ENCODE measurements around the gene SHISA9. TPM values are rescaled to one million over a fixed set of nuclear protein-coding genes. Genes with fewer than 3 reads are reported as not detected.

The SHISA9 gene
- total and polyA plus RNA-seq, 2 donors (not counting 1 experiment from before 2014, with no cell fraction given): 0.03 to 0.07 TPM

DNA sequence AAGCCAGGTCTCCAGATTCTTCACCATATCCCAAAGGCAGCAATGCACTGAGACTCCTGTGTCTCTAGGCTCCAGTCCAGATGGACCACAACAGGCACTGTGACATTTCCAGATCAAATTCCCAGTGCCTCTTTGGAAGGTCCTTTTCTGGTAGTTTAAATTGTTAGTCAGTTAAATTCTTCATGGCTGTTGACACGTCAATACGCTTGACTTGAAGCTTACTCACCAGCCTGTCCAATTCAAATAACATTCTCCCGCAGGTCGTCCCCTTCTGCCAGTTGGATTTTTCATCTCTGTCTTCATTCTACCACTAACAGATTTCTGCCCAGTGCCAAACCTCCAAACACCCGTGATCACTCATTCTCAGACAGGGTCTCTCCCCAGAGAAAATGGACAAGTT, 86.7 kb downstream of the SHISA9 start:
- intact Hi-C loops (cut with micrococcal nuclease): no loop called here
- ChIA-PET CTCF (no interaction called here), POLR2A (no interaction called here)
- Mint-ChIP-seq H3K4me3 (no peak overlapping the region), H3K9me3 (ENCODE audit: insufficient read depth) (no peaks in the 10 kb centered on the region), H3K4me1 (no peaks in the 10 kb centered on the region), H3K27me3 (peaks cover 3% of the 10 kb centered on the region), H3K27ac (no peak overlapping the region)
- H3K4me2 ChIP-seq (replicated peaks; ENCODE audit: low read depth, low read length, poor library complexity, severe bottlenecking): no peak overlapping the region
- no peak overlapping the region for H3K4me3 ChIP-seq (ENCODE audit: control extremely low read depth in 1 of 5, extremely low read depth in 1 of 5, insufficient read depth in 1 of 5, low read depth in 2 of 5, low read length in 4 of 5)
- DNase-seq (no peak), ATAC-seq (ENCODE audit: low read depth) (no peak)
- TF ChIP-seq, protein P1, sequence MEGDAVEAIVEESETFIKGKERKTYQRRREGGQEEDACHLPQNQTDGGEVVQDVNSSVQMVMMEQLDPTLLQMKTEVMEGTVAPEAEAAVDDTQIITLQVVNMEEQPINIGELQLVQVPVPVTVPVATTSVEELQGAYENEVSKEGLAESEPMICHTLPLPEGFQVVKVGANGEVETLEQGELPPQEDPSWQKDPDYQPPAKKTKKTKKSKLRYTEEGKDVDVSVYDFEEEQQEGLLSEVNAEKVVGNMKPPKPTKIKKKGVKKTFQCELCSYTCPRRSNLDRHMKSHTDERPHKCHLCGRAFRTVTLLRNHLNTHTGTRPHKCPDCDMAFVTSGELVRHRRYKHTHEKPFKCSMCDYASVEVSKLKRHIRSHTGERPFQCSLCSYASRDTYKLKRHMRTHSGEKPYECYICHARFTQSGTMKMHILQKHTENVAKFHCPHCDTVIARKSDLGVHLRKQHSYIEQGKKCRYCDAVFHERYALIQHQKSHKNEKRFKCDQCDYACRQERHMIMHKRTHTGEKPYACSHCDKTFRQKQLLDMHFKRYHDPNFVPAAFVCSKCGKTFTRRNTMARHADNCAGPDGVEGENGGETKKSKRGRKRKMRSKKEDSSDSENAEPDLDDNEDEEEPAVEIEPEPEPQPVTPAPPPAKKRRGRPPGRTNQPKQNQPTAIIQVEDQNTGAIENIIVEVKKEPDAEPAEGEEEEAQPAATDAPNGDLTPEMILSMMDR (IDR thresholded peaks at IDR 0.05): no peak
- no peak overlapping the region for H3K9ac ChIP-seq (ENCODE audit: low read length)
- peaks cover 0 to 3% (median 1%) of the 10 kb centered on the region in 3 donors for H3K9me3 ChIP-seq (ENCODE audit: control extremely low read depth in 1 of 3, control insufficient read depth in 2 of 3, insufficient read depth in 1 of 3, low read length in 2 of 3)
- no peaks in the 10 kb centered on the region for H3K4me1 ChIP-seq (ENCODE audit: control insufficient read depth in 2 of 2, insufficient read depth in 2 of 2, low read length in 2 of 2)
- no peak overlapping the region for H3K27ac ChIP-seq (ENCODE audit: low read length in 2 of 2)
- no peak overlapping the region for H2AFZ ChIP-seq (ENCODE audit: insufficient read depth, low read depth, low read length, poor library complexity, severe bottlenecking)
- no peaks in the 10 kb centered on the region for H3K27me3 ChIP-seq (replicated peaks in 1 of 4; ENCODE audit: control extremely low read depth in 1 of 4, control insufficient read depth in 3 of 4, insufficient read depth in 4 of 4, low read length in 3 of 4)
- H3K79me2 ChIP-seq (ENCODE audit: control insufficient read depth, insufficient read depth, low read length): no peaks in the 10 kb centered on the region
- no peaks in the 10 kb centered on the region for H3K36me3 ChIP-seq (replicated peaks in 1 of 2; ENCODE audit: control extremely low read depth in 1 of 2, control insufficient read depth in 1 of 2, extremely low read depth in 1 of 2, insufficient read depth in 2 of 2, low read length in 1 of 2)
- no peaks in the 10 kb centered on the region for H4K20me1 ChIP-seq (ENCODE audit: control insufficient read depth, insufficient read depth, low read length, poor library complexity, severe bottlenecking)
- 100% methylated on average over 2 of the region's 5 CpGs for WGBS (ENCODE audit: insufficient coverage)

DNA sequence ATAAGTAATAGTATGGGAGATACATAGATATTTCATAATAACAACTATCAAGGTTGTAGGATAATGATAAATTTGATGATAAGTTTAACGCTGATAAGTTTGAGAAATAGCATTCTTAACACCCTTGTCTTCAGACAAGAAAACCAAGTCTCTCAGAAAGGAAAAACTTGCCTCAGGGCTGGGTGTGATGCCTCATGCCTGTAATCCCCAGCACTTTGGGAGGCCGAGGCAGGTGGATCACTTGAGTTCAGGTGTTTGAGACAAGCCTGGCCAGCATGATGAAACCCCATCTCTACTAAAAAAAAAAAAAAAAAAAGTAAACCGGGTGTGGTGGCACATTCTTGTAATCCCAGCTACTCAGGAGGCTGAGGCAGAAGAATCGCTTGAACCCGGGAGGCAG, 90.7 kb downstream of the SHISA9 start:
- H3K9ac ChIP-seq (ENCODE audit: low read length): no peak overlapping the region
- intact Hi-C loops (cut with micrococcal nuclease): no loop called here
- Mint-ChIP-seq H3K4me1 (no peaks in the 10 kb centered on the region), H3K27me3 (peaks cover 3% of the 10 kb centered on the region), H3K9me3 (ENCODE audit: insufficient read depth) (no peaks in the 10 kb centered on the region), H3K4me3 (no peak overlapping the region), H3K27ac (no peak overlapping the region)
- H3K4me3 ChIP-seq (ENCODE audit: control extremely low read depth in 1 of 5, extremely low read depth in 1 of 5, insufficient read depth in 1 of 5, low read depth in 2 of 5, low read length in 4 of 5): no peak overlapping the region
- no peak for ATAC-seq (ENCODE audit: low read depth)
- peaks cover 0 to 3% (median 1%) of the 10 kb centered on the region in 3 donors for H3K9me3 ChIP-seq (ENCODE audit: control extremely low read depth in 1 of 3, control insufficient read depth in 2 of 3, insufficient read depth in 1 of 3, low read length in 2 of 3)
- no peak overlapping the region for H3K27ac ChIP-seq (ENCODE audit: low read length in 2 of 2)
- no peak for DNase-seq
- H3K4me2 ChIP-seq (replicated peaks; ENCODE audit: low read depth, low read length, poor library complexity, severe bottlenecking): no peak overlapping the region
- H3K36me3 ChIP-seq (replicated peaks in 1 of 2; ENCODE audit: control extremely low read depth in 1 of 2, control insufficient read depth in 1 of 2, extremely low read depth in 1 of 2, insufficient read depth in 2 of 2, low read length in 1 of 2): no peaks in the 10 kb centered on the region
- no peak overlapping the region for H2AFZ ChIP-seq (ENCODE audit: insufficient read depth, low read depth, low read length, poor library complexity, severe bottlenecking)
- H3K79me2 ChIP-seq (ENCODE audit: control insufficient read depth, insufficient read depth, low read length): no peaks in the 10 kb centered on the region
- H3K4me1 ChIP-seq (ENCODE audit: control insufficient read depth in 2 of 2, insufficient read depth in 2 of 2, low read length in 2 of 2): no peaks in the 10 kb centered on the region
- TF ChIP-seq EZH2 (IDR thresholded peaks at IDR 0.05; ENCODE audit: borderline replicate concordance, insufficient read depth, low read depth, low read length, poor library complexity, severe bottlenecking): no peak
- TF ChIP-seq, protein P1 (IDR thresholded peaks at IDR 0.05): no peak
- ChIA-PET CTCF (no interaction called here), POLR2A (no interaction called here)
- H3K27me3 ChIP-seq (replicated peaks in 1 of 4; ENCODE audit: control extremely low read depth in 1 of 4, control insufficient read depth in 3 of 4, insufficient read depth in 4 of 4, low read length in 3 of 4): no peaks in the 10 kb centered on the region
- 100% methylated on average over 2 of the region's 5 CpGs for WGBS (ENCODE audit: insufficient coverage)
- no peaks in the 10 kb centered on the region for H4K20me1 ChIP-seq (ENCODE audit: control insufficient read depth, insufficient read depth, low read length, poor library complexity, severe bottlenecking)
